GM12891 (cell line): ENCODE measurements around the gene RGL3.
A peak's percentile ranks its signal among the peaks of the same experiment; 100 is the strongest.

Experiments
- DNase-seq: peaks from one replicate; pipeline ENCODE4 v3.0.0; 2011; ENCODE audit warnings: low spot score; ENCODE audit not compliant: insufficient read length
- FAIRE-seq: peaks from 2 replicates; lab custom pipeline; 2011; peaks lifted over from hg19 to GRCh38; lab: Jason Lieb, UNC
- PAX5 ChIP-seq: IDR thresholded peaks from 2 replicates; pipeline ENCODE4 v1.6.1; 2011; ENCODE audit warnings: low read length, moderate library complexity, mild to moderate bottlenecking; ENCODE audit not compliant: insufficient read depth, severe bottlenecking
- POLR2A ChIP-seq: IDR thresholded peaks from 2 replicates; pipeline ENCODE4 v1.6.1; 2011; ENCODE audit warnings: low read depth, low read length, control low read depth
- POLR2AphosphoS5 ChIP-seq: IDR thresholded peaks from 2 replicates; pipeline ENCODE4 v1.6.1; 2011; ENCODE audit warnings: low read depth, low read length, control low read depth
- POU2F2 ChIP-seq: IDR thresholded peaks from 2 replicates; pipeline ENCODE4 v1.6.1; 2011; ENCODE audit warnings: low read depth, mild to moderate bottlenecking, control low read depth, low read length, moderate library complexity
- SPI1 ChIP-seq: IDR thresholded peaks from 2 replicates; pipeline ENCODE4 v1.6.1; 2011; ENCODE audit warnings: low read depth, low read length, control low read depth
- TAF1 ChIP-seq: IDR thresholded peaks from 2 replicates; pipeline ENCODE4 v1.6.1; 2011; ENCODE audit warnings: low read depth, low read length, control low read depth

RGL3 gene

GRCh38 chr19:11375143-11375948 lies 43.8 kb downstream of the RGL3 start:
- no peak for DNase-seq
- FAIRE-seq, result no peak
- TF ChIP-seq POU2F2, result no peak
- peak; percentile 52; the same call in 1 of the 2 replicates for TF ChIP-seq POLR2AphosphoS5
- 0 out of 2 replicates have a peak, but pooled peaks have one; percentile 6 for TF ChIP-seq TAF1
- TF ChIP-seq POLR2A, result peak; percentile 5; the same call in 1 of the 2 replicates

GRCh38 chr19:11374433-11375142 lies 44.5 kb downstream of the RGL3 start, which contains the start of gene SWSAP1:
Gene SWSAP1 (plus strand): TSS chr19:11374666. CDS start chr19:11374681, 15 bp downstream.
- no peak for TF ChIP-seq TAF1
- peak; percentile 44; the same call in 1 of the 2 replicates for TF ChIP-seq POLR2A
- TF ChIP-seq POU2F2, result no peak; the same call in 1 of the 2 replicates
- no peak for TF ChIP-seq SPI1
- TF ChIP-seq PAX5, result no peak
- peak; percentile 82 for TF ChIP-seq POLR2AphosphoS5
- peak; percentile 94 for DNase-seq
- FAIRE-seq, result peak; percentile 98

GRCh38 chr19:11373885-11374432 lies 45.2 kb downstream of the RGL3 start:
- DNase-seq (no peak), FAIRE-seq (no peak)
- TF ChIP-seq POLR2AphosphoS5 (no peak), POU2F2 (no peak), TAF1 (no peak), PAX5 (no peak), SPI1 (0 out of 2 replicates have a peak, but pooled peaks have one; percentile 10), POLR2A (no peak)

- FAIRE-seq (no peak), DNase-seq (no peak)
- TF ChIP-seq TAF1, result no peak
Measured at GRCh38 chr19:11373166-11373884, 45.8 kb downstream of the RGL3 start.

DNA sequence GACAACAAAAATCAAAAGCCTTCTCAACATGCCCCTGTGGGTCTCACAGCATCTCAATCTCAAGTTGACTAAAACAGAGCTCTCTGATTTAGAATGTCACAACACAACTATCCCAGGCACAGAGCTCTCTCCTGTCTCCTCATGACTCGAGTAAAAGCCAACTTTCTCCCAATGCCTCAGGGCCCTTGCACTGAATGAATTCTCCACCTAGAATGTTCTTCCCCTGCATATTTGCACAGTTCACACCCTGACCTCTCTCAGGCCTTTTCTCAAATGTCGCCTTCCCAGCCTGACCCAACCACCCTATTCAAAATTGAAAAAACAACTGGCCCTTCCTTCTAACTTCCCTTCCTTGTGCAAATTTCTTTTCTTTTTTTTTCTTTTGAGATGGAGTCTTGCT lies 48.4 kb downstream of the RGL3 start:
- DNase-seq, result no peak
- FAIRE-seq, result no peak
- TF ChIP-seq POLR2A, result no peak
- no peak for TF ChIP-seq SPI1
- TF ChIP-seq POLR2AphosphoS5, result no peak
- no peak for TF ChIP-seq PAX5
- no peak for TF ChIP-seq POU2F2
- no peak for TF ChIP-seq TAF1

DNA sequence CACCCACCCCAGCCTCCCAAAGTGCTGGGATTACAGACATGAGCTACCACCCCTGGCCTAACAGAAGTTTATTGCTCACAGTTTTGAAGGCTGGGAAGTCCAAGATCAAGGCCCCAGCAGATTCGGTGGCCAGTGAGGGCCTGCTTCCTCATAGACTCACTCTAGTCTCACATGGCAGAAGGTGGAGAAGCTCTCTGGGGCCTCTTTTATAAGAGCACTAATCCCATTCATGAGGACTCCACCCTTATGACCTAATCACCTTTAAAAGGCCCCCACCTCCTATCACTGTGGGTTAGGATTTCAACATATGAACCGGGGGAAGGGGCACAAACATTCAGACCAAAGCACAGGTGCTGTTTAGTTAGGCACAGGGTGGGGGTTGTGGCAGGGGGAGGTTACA lies 51.6 kb downstream of the RGL3 start:
- no peak for FAIRE-seq
- no peak for DNase-seq
- TF ChIP-seq POU2F2 (no peak), SPI1 (no peak), PAX5 (no peak), POLR2AphosphoS5 (no peak)

- TF ChIP-seq PAX5, result no peak
- TF ChIP-seq SPI1, result no peak
- no peak for TF ChIP-seq POU2F2
- TF ChIP-seq POLR2AphosphoS5, result no peak
- no peak for TF ChIP-seq TAF1
- no peak for TF ChIP-seq POLR2A
- FAIRE-seq (no peak), DNase-seq (no peak)
Measured at GRCh38 chr19:11365557-11366117, 53.5 kb downstream of the RGL3 start.

DNA sequence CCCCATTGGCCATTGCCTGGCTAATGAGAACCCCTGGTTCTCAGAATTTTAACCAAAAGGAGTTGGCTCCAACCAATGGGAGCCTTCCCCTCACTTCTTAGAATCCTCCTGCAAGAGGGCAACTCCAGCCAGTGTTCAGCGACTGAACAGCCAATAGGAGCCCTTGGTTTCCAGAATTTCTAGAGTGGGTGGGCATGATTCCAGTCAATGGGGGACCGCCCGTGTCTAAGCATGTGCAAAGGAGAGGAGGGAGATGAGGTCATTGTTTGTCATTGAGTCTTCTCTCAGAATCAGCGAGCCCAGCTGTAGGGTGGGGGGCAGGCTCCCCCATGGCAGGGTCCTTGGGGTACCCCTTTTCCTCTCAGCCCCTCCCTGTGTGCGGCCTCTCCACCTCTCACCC lies 54.2 kb downstream of the RGL3 start:
- no peak for FAIRE-seq

GRCh38 chr19:11364296-11364904 lies 54.7 kb downstream of the RGL3 start:
- DNase-seq (no peak), FAIRE-seq (no peak)
- TF ChIP-seq POU2F2, result no peak
- no peak for TF ChIP-seq PAX5
- no peak for TF ChIP-seq POLR2A
- TF ChIP-seq POLR2AphosphoS5, result no peak
- no peak for TF ChIP-seq TAF1
- TF ChIP-seq SPI1, result no peak

More for the DNA sequence above, 54.2 kb downstream of the RGL3 start:
- no peak for DNase-seq
- TF ChIP-seq POU2F2, result no peak
- no peak for TF ChIP-seq POLR2A
- TF ChIP-seq POLR2AphosphoS5, result no peak
- no peak for TF ChIP-seq TAF1
- TF ChIP-seq PAX5, result no peak
- TF ChIP-seq SPI1, result no peak
